DND-41 (cell line): Measurements from ENCODE around the gene PYGB.

Experiments used
- CTCF ChIP-seq: IDR thresholded peaks from 2 replicates; pipeline ENCODE4 v1.5.1; 2012; ENCODE audit warnings: borderline replicate concordance, low read length, moderate library complexity, mild to moderate bottlenecking; ENCODE audit not compliant: poor library complexity, severe bottlenecking; ENCODE audit errors: extremely low read depth
- EZH2 ChIP-seq: IDR thresholded peaks from 3 replicates; pipeline ENCODE4 v1.6.1; 2012; ENCODE audit warnings: borderline replicate concordance, low read depth, mild to moderate bottlenecking, moderate library complexity, low read length, inconsistent platforms; ENCODE audit not compliant: severe bottlenecking

DNA sequence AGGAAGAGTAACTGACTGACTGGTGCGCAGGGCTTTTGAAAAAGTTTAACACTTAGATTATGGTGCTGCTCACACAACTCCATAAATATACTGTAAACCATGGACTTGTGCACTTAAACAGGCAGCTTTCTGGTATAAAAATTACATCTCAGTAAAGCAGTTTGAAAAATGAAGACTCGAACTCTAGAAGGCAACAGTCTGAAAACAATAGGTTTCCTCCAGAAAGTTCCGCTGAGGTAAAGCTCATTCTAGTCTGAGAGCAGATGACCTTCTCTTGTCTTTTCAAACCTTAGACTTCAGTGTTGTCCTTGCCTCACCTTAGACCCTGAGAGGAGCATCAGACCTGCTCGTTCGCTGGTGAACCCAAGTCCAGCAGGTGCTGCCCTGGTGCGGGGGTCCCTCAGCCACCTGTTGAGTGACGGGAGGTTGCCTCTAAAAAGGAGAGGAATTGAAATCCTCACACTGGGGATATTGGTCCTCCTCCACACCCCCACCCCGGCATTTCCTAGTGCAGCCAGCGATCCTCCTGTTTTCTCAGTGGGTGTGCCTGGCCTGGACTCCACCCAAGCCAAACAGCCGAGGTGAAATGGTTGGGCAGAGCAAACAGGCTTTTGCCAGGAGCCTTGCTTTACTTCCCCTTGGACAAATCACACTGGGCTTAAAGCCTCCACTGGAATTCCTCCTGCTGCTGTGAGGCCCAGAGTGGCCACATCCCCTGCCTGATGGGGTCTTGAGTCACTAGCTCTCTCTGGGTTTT is 14.7 kb upstream of the PYGB start:
- no peak for TF ChIP-seq CTCF
- no peak for TF ChIP-seq EZH2
